Tibial nerve (tissue), 4 donors: Measurements from ENCODE around the gene PDIA5. TPM values are rescaled to one million over a fixed set of nuclear protein-coding genes. Genes with fewer than 3 reads are reported as not detected.
A peak's percentile ranks its signal among the peaks of the same experiment; 100 is the strongest.

Experiments
- DNase-seq, 2 donors: peaks; one replicate each; pipeline ENCODE4 v3.0.0-alpha.2; 2019; ENCODE audit warnings: low spot score in 2 of 2
- H3K27ac ChIP-seq, 4 donors: fragments of 200-600 bp; sonication (generic) in 3 of 4; one replicate each; pipeline ENCODE4 v1.5.1; 2017 to 2019; ENCODE audit warnings: mild to moderate bottlenecking in 1 of 4
- H3K27me3 ChIP-seq, 2 donors: fragments of 200-600 bp; sonication (generic) in 1 of 2; one replicate each; pipeline versions ENCODE4 v1.5.1 to v1.6.0; 2017 to 2019
- H3K36me3 ChIP-seq, 3 donors: fragments of 200-600 bp; sonication (generic); one replicate each; pipeline ENCODE4 v1.5.1; 2018 to 2019
- H3K4me1 ChIP-seq, 4 donors: fragments of 200-600 bp; sonication (generic) in 3 of 4; one replicate each; pipeline ENCODE4 v1.5.1; 2017 to 2019
- H3K4me3 ChIP-seq, 4 donors: fragments of 200-600 bp; sonication (generic) in 3 of 4; one replicate each; pipeline ENCODE4 v1.5.1; 2017 to 2019; ENCODE audit warnings: mild to moderate bottlenecking in 1 of 4, moderate library complexity in 1 of 4
- H3K9me3 ChIP-seq, 4 donors: fragments of 200-600 bp; sonication (generic) in 3 of 4; one replicate each; pipeline ENCODE4 v1.5.1; 2017 to 2019
- EP300 ChIP-seq, 2 donors: sonication (generic); formaldehyde crosslinking; IDR thresholded peaks; one replicate each; pipeline ENCODE4 v1.6.1; 2017; ENCODE audit warnings: antibody characterized with exemption in 2 of 2, mild to moderate bottlenecking in 1 of 2
- POLR2A ChIP-seq, 2 donors: fragments of 450-650 bp; IDR thresholded peaks; one replicate each; pipeline ENCODE4 v1.6.1; 2017; ENCODE audit warnings: antibody characterized with exemption in 2 of 2, mild to moderate bottlenecking in 2 of 2, moderate library complexity in 2 of 2
- WGBS, 2 donors: methylation state at CpG; one replicate each; pipeline ENCODE4 v1.1.5; 2018; 5-methylcytosine and 5-hydroxymethylcytosine counted together
- total RNA-seq, 4 donors: library from RNA; depleted of rRNA; stranded (reverse); fragments of >200 nt; gene quantifications; one replicate each; pipeline ENCODE4 v1.1.0, GENCODE V29; 2016
- TF ChIP-seq, protein P1 (sequence below), 5 experiments: fragments of 200-600 bp in 3 of 5; fragments of 450-650 bp in 2 of 5; sonication (generic) in 3 of 5; IDR thresholded peaks; one replicate each; pipeline ENCODE4 v1.5.1; 2016 to 2019; ENCODE audit warnings: antibody characterized with exemption in 5 of 5, mild to moderate bottlenecking in 3 of 5, moderate library complexity in 2 of 5

Gene PDIA5
- total RNA-seq, 4 donors from 2014 or later: 18.3 to 41.0 (median 20.3) TPM

DNA sequence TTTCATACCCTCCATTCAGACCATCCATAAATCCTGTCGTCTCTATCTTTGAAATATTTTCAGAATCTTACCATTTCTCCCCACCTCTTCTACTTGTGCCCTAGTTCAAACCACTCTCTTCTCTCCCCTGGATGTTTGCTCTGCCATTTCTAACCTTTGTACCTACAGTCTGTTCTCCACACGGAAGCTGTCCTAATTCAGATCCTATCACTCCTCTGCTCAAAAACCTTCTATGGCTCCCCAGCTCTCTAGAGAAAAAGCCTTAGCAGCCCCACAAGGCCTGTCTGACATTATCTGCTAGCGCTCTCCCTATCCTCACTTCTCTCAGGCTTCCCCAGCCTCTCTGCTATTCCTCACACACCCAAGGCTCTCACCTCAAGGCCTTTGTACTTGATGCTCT, 34.8 kb upstream of the PDIA5 start:
- Histone ChIP-seq H3K9me3 (no peaks in the 10 kb centered on the region), H3K36me3 (no peaks in the 10 kb centered on the region), H3K27me3 (peaks cover 0 to 31% of the 10 kb centered on the region in 2 donors), H3K4me1 (peaks cover 0 to 18% (median 6%) of the 10 kb centered on the region in 4 donors), H3K27ac (no peak overlapping the region), H3K4me3 (no peak overlapping the region)
- no peak for TF ChIP-seq POLR2A (IDR thresholded peaks at IDR 0.05)
- TF ChIP-seq, protein P1, sequence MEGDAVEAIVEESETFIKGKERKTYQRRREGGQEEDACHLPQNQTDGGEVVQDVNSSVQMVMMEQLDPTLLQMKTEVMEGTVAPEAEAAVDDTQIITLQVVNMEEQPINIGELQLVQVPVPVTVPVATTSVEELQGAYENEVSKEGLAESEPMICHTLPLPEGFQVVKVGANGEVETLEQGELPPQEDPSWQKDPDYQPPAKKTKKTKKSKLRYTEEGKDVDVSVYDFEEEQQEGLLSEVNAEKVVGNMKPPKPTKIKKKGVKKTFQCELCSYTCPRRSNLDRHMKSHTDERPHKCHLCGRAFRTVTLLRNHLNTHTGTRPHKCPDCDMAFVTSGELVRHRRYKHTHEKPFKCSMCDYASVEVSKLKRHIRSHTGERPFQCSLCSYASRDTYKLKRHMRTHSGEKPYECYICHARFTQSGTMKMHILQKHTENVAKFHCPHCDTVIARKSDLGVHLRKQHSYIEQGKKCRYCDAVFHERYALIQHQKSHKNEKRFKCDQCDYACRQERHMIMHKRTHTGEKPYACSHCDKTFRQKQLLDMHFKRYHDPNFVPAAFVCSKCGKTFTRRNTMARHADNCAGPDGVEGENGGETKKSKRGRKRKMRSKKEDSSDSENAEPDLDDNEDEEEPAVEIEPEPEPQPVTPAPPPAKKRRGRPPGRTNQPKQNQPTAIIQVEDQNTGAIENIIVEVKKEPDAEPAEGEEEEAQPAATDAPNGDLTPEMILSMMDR (IDR thresholded peaks at IDR 0.05): no peak
- TF ChIP-seq EP300 (IDR thresholded peaks at IDR 0.05): no peak
- WGBS, 2 donors: 82 to 83% methylated on average over 3 of the region's 3 CpGs
- no peak for DNase-seq

DNA sequence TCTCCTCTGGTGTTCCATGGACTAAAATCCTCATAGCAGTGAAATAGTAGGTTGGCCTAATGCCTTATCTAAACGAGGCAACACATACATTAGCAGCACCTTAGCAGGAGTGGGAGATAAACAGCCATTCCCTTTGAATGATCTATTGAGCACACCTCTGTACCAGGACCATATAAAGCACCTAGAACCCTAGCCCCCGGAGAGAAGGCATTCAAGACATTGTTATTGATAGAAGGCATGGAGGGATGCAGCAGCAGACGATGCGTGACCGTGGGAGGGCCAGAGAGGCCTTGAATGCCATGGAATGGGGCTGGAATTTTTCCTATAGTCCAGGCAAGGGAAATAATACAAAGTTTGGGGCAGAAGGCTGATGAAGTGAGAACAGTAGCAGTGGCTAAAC, 32.7 kb upstream of the PDIA5 start:
- Histone ChIP-seq H3K27ac (no peak overlapping the region), H3K4me3 (no peak overlapping the region), H3K36me3 (no peaks in the 10 kb centered on the region), H3K4me1 (peaks cover 0 to under 1% (median 0%) of the 10 kb centered on the region in 4 donors), H3K27me3 (peaks cover 0 to 24% of the 10 kb centered on the region in 2 donors), H3K9me3 (no peaks in the 10 kb centered on the region)
- 75 to 80% methylated on average over 5 of the region's 5 CpGs for WGBS, 2 donors
- TF ChIP-seq, protein P1 (IDR thresholded peaks at IDR 0.05): no peak
- no peak for TF ChIP-seq POLR2A (IDR thresholded peaks at IDR 0.05)
- TF ChIP-seq EP300 (IDR thresholded peaks at IDR 0.05): no peak
- DNase-seq: no peak

DNA sequence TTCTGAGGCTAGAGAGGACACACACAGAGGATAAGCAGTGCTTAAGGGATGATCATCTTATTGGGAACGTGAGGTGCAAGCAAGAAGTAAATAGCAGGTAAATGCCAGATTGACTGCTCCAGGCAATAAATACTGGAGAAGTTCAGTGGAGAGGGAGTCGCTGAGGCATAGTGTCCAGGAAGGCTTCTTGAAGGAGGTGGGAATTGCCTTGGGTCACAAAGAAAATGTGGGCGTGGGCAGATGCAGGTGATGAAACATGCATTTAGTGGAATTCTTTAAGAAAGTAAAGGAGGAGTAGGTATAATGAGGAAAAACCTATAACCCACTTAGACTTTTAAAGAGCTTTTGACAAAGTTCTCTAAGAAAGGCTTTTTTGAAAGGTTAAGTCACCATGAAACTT, 31.8 kb upstream of the PDIA5 start:
- Histone ChIP-seq H3K4me1 (no peaks in the 10 kb centered on the region), H3K36me3 (no peaks in the 10 kb centered on the region), H3K27me3 (peaks cover 0 to 16% of the 10 kb centered on the region in 2 donors), H3K27ac (no peak overlapping the region), H3K9me3 (no peaks in the 10 kb centered on the region), H3K4me3 (no peak overlapping the region)
- 84% methylated on average over 3 of the region's 3 CpGs for WGBS, 2 donors
- TF ChIP-seq, protein P1 (IDR thresholded peaks at IDR 0.05): no peak
- TF ChIP-seq POLR2A (IDR thresholded peaks at IDR 0.05): no peak
- no peak for TF ChIP-seq EP300 (IDR thresholded peaks at IDR 0.05)
- no peak for DNase-seq

DNA sequence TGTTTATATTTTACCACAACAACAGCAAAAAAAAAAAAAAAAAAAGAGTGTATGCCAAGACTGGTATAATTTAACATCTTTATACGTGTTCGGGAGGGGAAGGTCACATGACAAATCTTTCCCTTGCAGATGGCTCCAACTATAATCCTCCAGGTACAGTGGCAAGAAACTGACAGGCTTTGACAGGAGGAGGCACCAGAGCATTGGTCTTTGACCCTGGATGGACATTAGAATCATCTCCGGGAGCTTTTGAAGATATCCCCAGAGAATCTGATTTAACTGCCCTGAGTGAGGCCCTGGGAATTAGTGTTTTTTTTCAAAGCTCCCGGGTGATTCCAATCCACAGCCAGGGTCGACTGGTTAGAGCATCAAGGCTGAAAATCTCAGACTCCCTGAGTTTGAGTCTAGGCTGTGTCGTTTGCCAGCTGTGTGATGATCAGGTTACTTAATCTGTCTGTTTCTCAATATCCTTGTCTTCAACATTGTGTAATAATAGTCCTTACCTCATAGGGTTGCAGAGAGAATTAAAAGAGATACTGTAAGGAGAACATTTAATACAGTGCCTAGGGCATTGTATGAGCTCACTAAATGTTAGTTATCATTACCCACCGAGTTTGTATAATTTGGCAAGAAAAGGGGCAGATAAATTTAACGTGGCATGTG, 30.3 kb upstream of the PDIA5 start:
- TF ChIP-seq EP300 (IDR thresholded peaks at IDR 0.05) (peak in 1 of 2 donors; percentile 47), POLR2A (IDR thresholded peaks at IDR 0.05) (no peak)
- Histone ChIP-seq H3K27ac (no peak overlapping the region), H3K27me3 (peaks cover 0 to 7% of the 10 kb centered on the region in 2 donors), H3K4me1 (no peaks in the 10 kb centered on the region), H3K36me3 (no peaks in the 10 kb centered on the region), H3K4me3 (no peak overlapping the region), H3K9me3 (no peaks in the 10 kb centered on the region)
- peak in 1 of 2 donors; percentile 19 for DNase-seq
- 50 to 57% methylated on average over 8 of the region's 8 CpGs for WGBS, 2 donors

DNA sequence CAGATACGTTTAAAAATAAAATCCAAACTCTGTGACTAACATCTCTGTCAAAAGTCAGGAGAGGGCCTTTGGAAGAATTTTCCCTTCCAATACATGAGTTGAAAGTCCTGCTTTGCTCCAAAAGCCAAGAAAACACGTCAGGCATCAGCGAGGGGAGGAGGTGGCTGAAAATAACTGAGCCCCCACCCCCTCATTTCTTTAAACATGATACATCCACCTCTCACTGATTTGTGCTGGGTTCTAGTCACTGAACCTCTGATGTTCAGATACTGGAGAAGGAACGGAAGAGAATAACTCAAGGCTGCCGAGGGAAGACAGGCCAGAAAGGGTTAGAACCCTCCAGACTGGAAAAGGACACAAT, 29.8 kb upstream of the PDIA5 start:
- no peak overlapping the region for H3K4me3 ChIP-seq
- no peaks in the 10 kb centered on the region for H3K4me1 ChIP-seq
- no peak for DNase-seq
- no peak overlapping the region for H3K27ac ChIP-seq
- H3K36me3 ChIP-seq: no peaks in the 10 kb centered on the region
- peaks cover 0 to 7% of the 10 kb centered on the region in 2 donors for H3K27me3 ChIP-seq
- no peaks in the 10 kb centered on the region for H3K9me3 ChIP-seq
- 65 to 79% methylated on average over 5 of the region's 5 CpGs for WGBS, 2 donors
- TF ChIP-seq POLR2A (IDR thresholded peaks at IDR 0.05): no peak
- TF ChIP-seq, protein P1 (IDR thresholded peaks at IDR 0.05): no peak
- TF ChIP-seq EP300 (IDR thresholded peaks at IDR 0.05): no peak
